ENCODE data around the gene ARMC10.
A peak's percentile ranks its signal among the peaks of the same experiment; 100 is the strongest.

ARMC10 gene

DNA sequence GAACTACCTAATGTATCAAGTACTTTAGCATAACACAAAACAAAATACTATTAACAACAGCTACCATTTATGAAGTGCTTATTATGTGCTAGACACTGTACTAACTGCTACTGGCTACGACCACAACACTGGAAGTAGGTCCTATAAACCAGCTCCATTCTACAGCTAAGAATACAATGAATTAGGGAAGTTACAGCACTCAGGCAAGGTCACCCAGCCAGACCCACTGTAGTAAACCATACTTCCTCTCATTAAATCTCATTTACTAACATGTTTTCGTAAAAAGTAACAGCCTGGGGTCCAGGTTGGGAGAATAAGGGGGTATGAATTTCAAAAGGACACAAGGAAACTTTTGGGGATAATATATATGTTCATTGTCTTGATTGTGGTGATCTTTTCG is 48.6 kb downstream of the ARMC10 start:
- TF ChIP-seq, protein P1, sequence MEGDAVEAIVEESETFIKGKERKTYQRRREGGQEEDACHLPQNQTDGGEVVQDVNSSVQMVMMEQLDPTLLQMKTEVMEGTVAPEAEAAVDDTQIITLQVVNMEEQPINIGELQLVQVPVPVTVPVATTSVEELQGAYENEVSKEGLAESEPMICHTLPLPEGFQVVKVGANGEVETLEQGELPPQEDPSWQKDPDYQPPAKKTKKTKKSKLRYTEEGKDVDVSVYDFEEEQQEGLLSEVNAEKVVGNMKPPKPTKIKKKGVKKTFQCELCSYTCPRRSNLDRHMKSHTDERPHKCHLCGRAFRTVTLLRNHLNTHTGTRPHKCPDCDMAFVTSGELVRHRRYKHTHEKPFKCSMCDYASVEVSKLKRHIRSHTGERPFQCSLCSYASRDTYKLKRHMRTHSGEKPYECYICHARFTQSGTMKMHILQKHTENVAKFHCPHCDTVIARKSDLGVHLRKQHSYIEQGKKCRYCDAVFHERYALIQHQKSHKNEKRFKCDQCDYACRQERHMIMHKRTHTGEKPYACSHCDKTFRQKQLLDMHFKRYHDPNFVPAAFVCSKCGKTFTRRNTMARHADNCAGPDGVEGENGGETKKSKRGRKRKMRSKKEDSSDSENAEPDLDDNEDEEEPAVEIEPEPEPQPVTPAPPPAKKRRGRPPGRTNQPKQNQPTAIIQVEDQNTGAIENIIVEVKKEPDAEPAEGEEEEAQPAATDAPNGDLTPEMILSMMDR (conservative IDR thresholded peaks at IDR 0.05; ENCODE audit: low read depth, low read length): no peak
- DNase-seq (ENCODE audit: low read depth): no peak

DNA sequence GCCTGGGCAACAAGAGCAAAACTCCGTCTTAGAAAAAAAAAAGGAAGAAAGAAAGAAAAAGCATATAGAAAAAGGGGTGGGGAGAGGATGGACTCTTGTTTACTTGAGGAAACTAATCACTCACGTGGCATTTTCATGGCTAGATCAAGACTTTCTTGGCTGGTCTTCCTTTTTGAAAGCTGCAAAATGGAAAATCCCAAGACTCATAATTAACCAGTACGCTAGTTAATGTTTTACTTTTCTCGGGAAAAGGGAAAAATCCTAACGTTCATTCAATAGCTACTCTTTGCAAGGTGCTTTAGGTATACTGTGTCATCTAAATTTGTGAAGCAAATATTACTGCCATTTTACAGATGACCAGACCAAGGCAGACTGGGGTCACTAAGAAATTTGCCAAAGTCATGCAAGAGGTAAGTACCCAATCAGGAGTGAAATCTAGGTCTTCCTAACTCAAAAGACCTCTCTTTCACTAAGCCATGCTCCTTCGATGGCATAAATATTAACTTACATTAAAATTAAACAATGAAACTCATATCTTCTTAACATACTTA is 49.6 kb downstream of the ARMC10 start:
- DNase-seq (ENCODE audit: low read depth): no peak
- TF ChIP-seq, protein P1 (conservative IDR thresholded peaks at IDR 0.05; ENCODE audit: low read depth, low read length): no peak
- no peak overlapping the region for H3K4me3 ChIP-seq (ENCODE audit: low read depth, low read length)

More for the DNA sequence above, 48.6 kb downstream of the ARMC10 start:
- no peak overlapping the region for H3K4me3 ChIP-seq (ENCODE audit: low read depth, low read length)

DNA sequence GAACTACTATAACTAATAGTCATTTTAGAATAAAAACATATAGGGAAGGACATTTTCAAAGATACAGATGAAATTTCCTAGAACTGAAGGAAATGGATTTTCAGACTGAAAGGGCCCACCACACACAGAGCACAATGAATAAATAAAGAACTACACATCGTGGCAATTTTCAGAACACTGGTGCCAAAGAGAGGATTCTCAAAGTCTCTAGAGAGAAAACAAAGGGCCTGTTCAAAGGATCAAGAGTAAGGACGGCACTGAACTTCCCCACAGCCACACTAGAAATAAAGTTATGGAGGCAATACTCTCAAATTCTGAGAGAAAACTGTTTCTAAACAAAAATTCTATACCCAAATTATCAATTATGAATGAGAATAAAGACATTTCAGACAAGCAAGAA is 52.1 kb downstream of the ARMC10 start:
- no peak overlapping the region for H3K4me3 ChIP-seq (ENCODE audit: low read depth, low read length)
- DNase-seq (ENCODE audit: low read depth): no peak
- TF ChIP-seq, protein P1 (conservative IDR thresholded peaks at IDR 0.05; ENCODE audit: low read depth, low read length): no peak

DNA sequence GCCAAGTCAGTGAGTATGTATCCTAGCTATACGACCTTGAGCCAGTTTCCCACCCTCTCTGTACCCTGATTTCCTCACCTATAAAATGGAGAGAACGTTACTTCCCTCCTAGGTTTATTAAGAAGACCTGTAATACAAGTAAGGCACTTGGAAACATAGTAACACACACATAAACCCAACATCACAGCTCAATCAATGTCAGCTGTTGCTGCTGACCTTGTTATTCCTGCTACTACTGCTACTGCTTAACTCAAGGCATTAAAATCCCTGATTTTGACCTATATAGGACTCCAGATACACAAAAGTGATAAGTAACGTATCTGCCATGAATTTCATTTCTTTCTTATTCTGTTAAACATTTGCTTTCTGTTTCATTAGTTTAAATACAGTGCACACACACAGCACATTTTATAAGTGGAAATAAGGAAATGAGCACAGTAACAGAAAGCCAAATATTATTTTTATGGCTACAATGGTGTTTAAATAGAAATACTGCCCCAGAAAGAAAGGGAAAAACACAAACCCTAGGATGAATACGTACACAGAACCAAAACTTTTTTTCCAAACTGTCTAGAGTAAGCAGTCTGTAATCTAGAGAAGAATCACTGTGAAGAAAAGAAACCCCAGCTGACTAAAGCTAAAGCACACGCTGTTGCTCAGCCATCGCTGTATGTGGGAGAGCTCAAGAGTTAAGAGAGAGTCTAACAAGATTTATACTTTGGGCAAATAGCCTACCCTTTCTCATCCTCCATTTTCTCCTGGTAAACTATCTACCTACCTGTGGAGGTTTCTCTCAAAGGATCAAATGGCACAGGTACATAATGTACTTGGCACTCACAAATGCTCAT is 55.0 kb downstream of the ARMC10 start:
- DNase-seq (ENCODE audit: low read depth): peak; percentile 30
- H3K4me3 ChIP-seq (ENCODE audit: low read depth, low read length): no peak overlapping the region
- TF ChIP-seq, protein P1 (conservative IDR thresholded peaks at IDR 0.05; ENCODE audit: low read depth, low read length): no peak

DNA sequence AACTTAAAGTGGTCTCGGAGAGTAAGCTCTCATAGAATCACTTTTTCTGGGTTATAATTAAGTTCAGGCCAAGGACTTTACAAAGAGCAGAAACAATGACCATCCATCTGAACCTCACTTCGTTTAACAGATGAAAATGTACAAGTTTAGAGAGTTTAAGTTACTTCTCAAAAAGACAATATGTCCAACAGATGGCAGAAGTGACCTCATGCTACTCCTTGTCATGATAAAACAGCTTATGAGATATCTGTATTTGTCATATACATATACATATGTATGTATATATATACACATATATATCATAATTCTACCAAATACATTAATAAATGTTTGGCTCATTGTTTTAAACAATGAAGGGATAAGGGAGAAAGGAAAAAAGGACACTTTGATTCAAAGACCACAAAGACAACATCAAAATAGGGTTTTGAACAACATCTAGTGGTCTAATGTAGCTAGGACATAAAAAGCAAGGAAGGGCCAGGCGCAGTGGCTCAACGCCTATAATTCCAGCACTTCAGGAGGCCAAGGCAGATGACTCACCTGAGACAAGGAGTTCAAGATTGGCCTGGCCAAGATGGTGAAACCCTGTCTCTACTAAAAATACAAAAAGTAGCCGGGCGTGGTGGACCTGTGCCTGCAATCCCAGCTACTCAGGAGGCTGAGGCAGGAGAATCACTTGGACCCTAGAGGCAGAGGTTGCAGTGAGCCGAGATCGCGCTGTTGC is 56.1 kb downstream of the ARMC10 start:
- no peak for DNase-seq (ENCODE audit: low read depth)
- H3K4me3 ChIP-seq (ENCODE audit: low read depth, low read length): no peak overlapping the region
- TF ChIP-seq, protein P1 (conservative IDR thresholded peaks at IDR 0.05; ENCODE audit: low read depth, low read length): no peak

DNA sequence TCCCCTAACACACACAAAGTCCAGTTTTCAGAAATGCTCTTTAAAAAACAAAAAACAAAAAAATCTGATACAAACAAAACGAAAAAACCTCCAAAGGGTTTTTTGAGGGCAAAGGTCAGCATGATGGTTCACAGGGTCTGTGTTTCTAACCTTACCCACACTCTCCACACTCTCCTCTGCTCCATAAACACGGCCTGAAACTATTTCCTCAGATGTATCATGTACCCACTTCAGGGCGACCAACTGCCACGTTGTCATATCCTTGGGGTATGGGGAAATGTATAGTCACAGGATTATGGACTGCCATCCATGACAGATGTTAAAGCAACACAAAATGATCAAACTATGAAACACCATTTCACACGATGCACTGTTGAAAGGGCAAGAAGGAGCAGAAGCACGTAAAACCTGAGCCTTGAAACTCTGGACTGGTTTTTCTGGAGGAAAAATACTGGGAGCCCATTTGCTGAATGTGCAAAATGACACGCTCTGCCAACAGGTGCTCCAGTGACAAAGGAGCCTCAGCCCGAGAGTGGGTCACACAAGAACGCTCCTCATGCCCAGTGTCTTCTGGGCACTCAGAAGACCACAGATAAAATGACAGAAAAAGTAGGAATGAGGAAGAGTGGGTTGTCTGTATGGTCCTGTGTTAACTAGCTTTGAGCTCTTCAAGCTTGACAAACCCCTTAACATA is 58.2 kb downstream of the ARMC10 start:
- DNase-seq (ENCODE audit: low read depth): no peak
- TF ChIP-seq, protein P1 (conservative IDR thresholded peaks at IDR 0.05; ENCODE audit: low read depth, low read length): no peak
- no peak overlapping the region for H3K4me3 ChIP-seq (ENCODE audit: low read depth, low read length)
